Stimulated activated CD8-positive, alpha-beta memory T cell treated with anti-CD3 and anti-CD28 coated beads, Interleukin-12 subunit alpha, Interleukin-12 subunit beta, amount 100 ng/mL, for 4 hours (primary cell): ENCODE data around the gene NEIL1.

Experiments
- DNase-seq: peaks from one replicate; pipeline ENCODE4 v3.0.0-alpha.2; 2020; ENCODE audit warnings: low read depth

Gene NEIL1

GRCh38 chr15:75356517-75356916 lies 9.7 kb downstream of the NEIL1 start:
- DNase-seq, result no peak

- DNase-seq, result no peak
Measured at GRCh38 chr15:75357976-75358673, 11.3 kb downstream of the NEIL1 start.

GRCh38 chr15:75358771-75359536 lies 12.1 kb downstream of the NEIL1 start:
- no peak for DNase-seq

- no peak for DNase-seq
Measured at GRCh38 chr15:75359537-75360250, 12.9 kb downstream of the NEIL1 start.

- no peak for DNase-seq
Measured at GRCh38 chr15:75360391-75360790, 13.6 kb downstream of the NEIL1 start.

GRCh38 chr15:75360856-75361255 lies 14.0 kb downstream of the NEIL1 start:
- no peak for DNase-seq

- DNase-seq, result no peak
Measured at GRCh38 chr15:75361361-75361988, 14.6 kb downstream of the NEIL1 start.

GRCh38 chr15:75361989-75362641 lies 15.3 kb downstream of the NEIL1 start:
- no peak for DNase-seq

GRCh38 chr15:75362642-75363249 lies 15.9 kb downstream of the NEIL1 start:
- no peak for DNase-seq

GRCh38 chr15:75363786-75364185 lies 16.9 kb downstream of the NEIL1 start:
- DNase-seq, result no peak

- DNase-seq, result no peak
Measured at GRCh38 chr15:75364881-75365280, 18.0 kb downstream of the NEIL1 start.

GRCh38 chr15:75366163-75366562 lies 19.3 kb downstream of the NEIL1 start:
- no peak for DNase-seq

- DNase-seq, result no peak
Measured at GRCh38 chr15:75367006-75367405, 20.2 kb downstream of the NEIL1 start.

- DNase-seq, result no peak
Measured at GRCh38 chr15:75367406-75367912, 20.6 kb downstream of the NEIL1 start.

GRCh38 chr15:75367913-75368688 lies 21.3 kb downstream of the NEIL1 start, which contains the start of gene MAN2C1:
TSS of gene MAN2C1 (minus strand) at chr15:75368607. CDS start at chr15:75368583, 24 bp downstream.
- DNase-seq, result peak; percentile 84

- DNase-seq, result no peak
Measured at GRCh38 chr15:75368689-75369239, 21.9 kb downstream of the NEIL1 start.

GRCh38 chr15:75369897-75370581 lies 23.2 kb downstream of the NEIL1 start:
- DNase-seq, result no peak

GRCh38 chr15:75371486-75371885 lies 24.6 kb downstream of the NEIL1 start:
- DNase-seq, result no peak

GRCh38 chr15:75371901-75372688 lies 25.3 kb downstream of the NEIL1 start:
- DNase-seq, result no peak
